Measurements from ENCODE around the gene KCNIP1. TPM values are rescaled to one million over a fixed set of nuclear protein-coding genes. Genes with fewer than 3 reads are reported as not detected.

The KCNIP1 gene
- total RNA-seq, 2 experiments from 2014 or later, result not detected

DNA sequence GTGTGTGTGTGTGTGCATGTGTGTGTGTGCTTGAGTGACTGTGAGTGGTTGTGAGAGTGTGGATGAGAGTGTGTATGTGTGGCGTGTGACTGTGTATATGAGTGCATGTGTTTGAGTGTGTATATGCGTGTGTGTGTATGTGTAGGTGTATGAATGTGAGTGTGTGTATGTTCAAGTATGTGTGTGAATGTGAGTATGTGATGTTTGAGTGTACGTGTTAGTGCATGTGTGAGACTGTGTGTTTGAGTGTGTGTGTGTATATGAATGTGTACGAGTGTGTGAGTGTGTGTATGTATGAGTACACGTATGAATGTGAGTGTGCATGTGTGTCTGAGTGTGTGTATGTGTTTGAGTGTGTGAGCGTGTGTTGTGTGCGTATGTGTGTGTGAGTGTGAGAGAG lies 47.8 kb downstream of the KCNIP1 start:
- ChIA-PET CTCF (no interaction called here), POLR2A (no interaction called here)
- no peak overlapping the region for H3K4me3 ChIP-seq (ENCODE audit: low read length)
- H3K4me1 ChIP-seq (ENCODE audit: insufficient read depth, low read length), result no peaks in the 10 kb centered on the region
- Mint-ChIP-seq H3K9me3 (peaks cover 2% of the 10 kb centered on the region), H3K4me3 (no peak overlapping the region), H3K27me3 (peaks cover 28% of the 10 kb centered on the region), H3K27ac (no peak overlapping the region), H3K36me3 (ENCODE audit: low read depth) (no peaks in the 10 kb centered on the region), H3K4me1 (ENCODE audit: low read depth) (no peaks in the 10 kb centered on the region)
- ATAC-seq (ENCODE audit: poor library complexity) (no peak), DNase-seq (no peak)
- intact Hi-C loops (cut with DNase I, micrococcal nuclease), result no loop called here
- TF ChIP-seq, protein P1, sequence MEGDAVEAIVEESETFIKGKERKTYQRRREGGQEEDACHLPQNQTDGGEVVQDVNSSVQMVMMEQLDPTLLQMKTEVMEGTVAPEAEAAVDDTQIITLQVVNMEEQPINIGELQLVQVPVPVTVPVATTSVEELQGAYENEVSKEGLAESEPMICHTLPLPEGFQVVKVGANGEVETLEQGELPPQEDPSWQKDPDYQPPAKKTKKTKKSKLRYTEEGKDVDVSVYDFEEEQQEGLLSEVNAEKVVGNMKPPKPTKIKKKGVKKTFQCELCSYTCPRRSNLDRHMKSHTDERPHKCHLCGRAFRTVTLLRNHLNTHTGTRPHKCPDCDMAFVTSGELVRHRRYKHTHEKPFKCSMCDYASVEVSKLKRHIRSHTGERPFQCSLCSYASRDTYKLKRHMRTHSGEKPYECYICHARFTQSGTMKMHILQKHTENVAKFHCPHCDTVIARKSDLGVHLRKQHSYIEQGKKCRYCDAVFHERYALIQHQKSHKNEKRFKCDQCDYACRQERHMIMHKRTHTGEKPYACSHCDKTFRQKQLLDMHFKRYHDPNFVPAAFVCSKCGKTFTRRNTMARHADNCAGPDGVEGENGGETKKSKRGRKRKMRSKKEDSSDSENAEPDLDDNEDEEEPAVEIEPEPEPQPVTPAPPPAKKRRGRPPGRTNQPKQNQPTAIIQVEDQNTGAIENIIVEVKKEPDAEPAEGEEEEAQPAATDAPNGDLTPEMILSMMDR (IDR thresholded peaks at IDR 0.05), result no peak
- H3K27me3 ChIP-seq (ENCODE audit: control insufficient read depth in 1 of 2, insufficient read depth in 2 of 2, low read length in 2 of 2), result peaks cover 6 to 33% of the 10 kb centered on the region in 2 experiments
- no peak overlapping the region for H3K27ac ChIP-seq (ENCODE audit: low read depth in 1 of 2, low read length in 2 of 2)
- H3K9me3 ChIP-seq (ENCODE audit: control insufficient read depth in 1 of 2, insufficient read depth in 1 of 2, low read length in 2 of 2), result peaks cover 0 to 5% of the 10 kb centered on the region in 2 experiments
- no peaks in the 10 kb centered on the region for H3K36me3 ChIP-seq (ENCODE audit: insufficient read depth, low read length)

- Histone ChIP-seq H3K27ac (ENCODE audit: low read depth in 1 of 2, low read length in 2 of 2) (no peak overlapping the region), H3K4me3 (ENCODE audit: low read length) (no peak overlapping the region), H3K27me3 (ENCODE audit: control insufficient read depth in 1 of 2, insufficient read depth in 2 of 2, low read length in 2 of 2) (peaks cover 6 to 33% of the 10 kb centered on the region in 2 experiments), H3K9me3 (ENCODE audit: control insufficient read depth in 1 of 2, insufficient read depth in 1 of 2, low read length in 2 of 2) (peaks cover 0 to 5% of the 10 kb centered on the region in 2 experiments), H3K4me1 (ENCODE audit: insufficient read depth, low read length) (no peaks in the 10 kb centered on the region), H3K36me3 (ENCODE audit: insufficient read depth, low read length) (no peaks in the 10 kb centered on the region)
- ChIA-PET CTCF (no interaction called here), POLR2A (no interaction called here)
- Mint-ChIP-seq H3K4me3 (no peak overlapping the region), H3K27me3 (peaks cover 23% of the 10 kb centered on the region), H3K4me1 (ENCODE audit: low read depth) (no peaks in the 10 kb centered on the region), H3K9me3 (no peaks in the 10 kb centered on the region), H3K36me3 (ENCODE audit: low read depth) (no peaks in the 10 kb centered on the region), H3K27ac (no peak overlapping the region)
- no peak for DNase-seq
- intact Hi-C loops (cut with DNase I, micrococcal nuclease), result no loop called here
- TF ChIP-seq, protein P1 (IDR thresholded peaks at IDR 0.05), result no peak
- ATAC-seq (ENCODE audit: poor library complexity), result no peak
Measured at GRCh38 chr5:170552621-170553115, 48.8 kb downstream of the KCNIP1 start.

- no peak for ATAC-seq (ENCODE audit: poor library complexity)
- Mint-ChIP-seq H3K4me1 (ENCODE audit: low read depth) (no peaks in the 10 kb centered on the region), H3K36me3 (ENCODE audit: low read depth) (no peaks in the 10 kb centered on the region), H3K9me3 (no peaks in the 10 kb centered on the region), H3K27ac (no peak overlapping the region), H3K4me3 (no peak overlapping the region), H3K27me3 (peaks cover 22% of the 10 kb centered on the region)
- TF ChIP-seq, protein P1 (IDR thresholded peaks at IDR 0.05), result no peak
- no peaks in the 10 kb centered on the region for H3K4me1 ChIP-seq (ENCODE audit: insufficient read depth, low read length)
- H3K4me3 ChIP-seq (ENCODE audit: low read length), result no peak overlapping the region
- no peak for DNase-seq
- peaks cover 6 to 33% of the 10 kb centered on the region in 2 experiments for H3K27me3 ChIP-seq (ENCODE audit: control insufficient read depth in 1 of 2, insufficient read depth in 2 of 2, low read length in 2 of 2)
- ChIA-PET CTCF (no interaction called here), POLR2A (no interaction called here)
- no peak overlapping the region for H3K27ac ChIP-seq (ENCODE audit: low read depth in 1 of 2, low read length in 2 of 2)
- intact Hi-C loops (cut with DNase I, micrococcal nuclease), result no loop called here
- H3K9me3 ChIP-seq (ENCODE audit: control insufficient read depth in 1 of 2, insufficient read depth in 1 of 2, low read length in 2 of 2), result peaks cover 0 to 5% of the 10 kb centered on the region in 2 experiments
- no peaks in the 10 kb centered on the region for H3K36me3 ChIP-seq (ENCODE audit: insufficient read depth, low read length)
Measured at GRCh38 chr5:170553218-170553617, 49.4 kb downstream of the KCNIP1 start.

All from CD4-positive, alpha-beta T cell (primary cell).